ENCODE measurements around the gene GFM1. TPM values are rescaled to one million over a fixed set of nuclear protein-coding genes. Genes with fewer than 3 reads are reported as not detected.

The GFM1 gene
- total RNA-seq, 3 donors from 2014 or later (not counting 1 experiment from before 2014, with no cell fraction given): 38.4 to 55.5 (median 50.4) TPM

DNA sequence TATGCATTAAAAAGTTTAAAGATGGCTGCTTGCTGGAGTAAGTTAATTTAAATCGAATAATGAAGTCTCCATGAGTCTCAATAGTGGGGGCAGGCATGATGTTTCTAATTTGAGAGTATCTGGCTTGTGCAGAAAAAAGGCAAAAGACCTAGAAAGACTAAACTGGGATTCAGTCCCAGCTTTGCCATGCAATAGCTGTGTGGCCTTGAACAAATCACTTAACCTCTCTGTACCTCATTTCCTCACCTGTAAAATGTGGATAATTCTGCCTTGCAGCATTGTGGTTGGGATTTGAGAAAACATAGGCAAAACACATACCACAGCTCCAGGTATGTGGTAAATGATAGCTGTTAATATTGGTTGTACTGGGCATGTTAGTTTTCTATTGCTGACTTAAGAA is 19.5 kb downstream of the GFM1 start:
- Mint-ChIP-seq H3K9me3 (no peaks in the 10 kb centered on the region), H3K27ac (no peak overlapping the region), H3K27me3 (ENCODE audit: low read depth in 2 of 2) (no peaks in the 10 kb centered on the region), H3K36me3 (peaks cover 12% of the 10 kb centered on the region), H3K4me1 (peaks cover 0 to 10% of the 10 kb centered on the region in 2 donors), H3K4me3 (no peak overlapping the region)
- no peak overlapping the region for H3K4me3 ChIP-seq (ENCODE audit: low read length)
- H3K36me3 ChIP-seq (ENCODE audit: control insufficient read depth, insufficient read depth, low read length): peaks cover 84% of the 10 kb centered on the region
- no peaks in the 10 kb centered on the region for H3K27me3 ChIP-seq (ENCODE audit: control insufficient read depth, insufficient read depth, low read length)
- intact Hi-C loops (cut with micrococcal nuclease): no loop called here
- no peak for ATAC-seq
- TF ChIP-seq, protein P1, sequence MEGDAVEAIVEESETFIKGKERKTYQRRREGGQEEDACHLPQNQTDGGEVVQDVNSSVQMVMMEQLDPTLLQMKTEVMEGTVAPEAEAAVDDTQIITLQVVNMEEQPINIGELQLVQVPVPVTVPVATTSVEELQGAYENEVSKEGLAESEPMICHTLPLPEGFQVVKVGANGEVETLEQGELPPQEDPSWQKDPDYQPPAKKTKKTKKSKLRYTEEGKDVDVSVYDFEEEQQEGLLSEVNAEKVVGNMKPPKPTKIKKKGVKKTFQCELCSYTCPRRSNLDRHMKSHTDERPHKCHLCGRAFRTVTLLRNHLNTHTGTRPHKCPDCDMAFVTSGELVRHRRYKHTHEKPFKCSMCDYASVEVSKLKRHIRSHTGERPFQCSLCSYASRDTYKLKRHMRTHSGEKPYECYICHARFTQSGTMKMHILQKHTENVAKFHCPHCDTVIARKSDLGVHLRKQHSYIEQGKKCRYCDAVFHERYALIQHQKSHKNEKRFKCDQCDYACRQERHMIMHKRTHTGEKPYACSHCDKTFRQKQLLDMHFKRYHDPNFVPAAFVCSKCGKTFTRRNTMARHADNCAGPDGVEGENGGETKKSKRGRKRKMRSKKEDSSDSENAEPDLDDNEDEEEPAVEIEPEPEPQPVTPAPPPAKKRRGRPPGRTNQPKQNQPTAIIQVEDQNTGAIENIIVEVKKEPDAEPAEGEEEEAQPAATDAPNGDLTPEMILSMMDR (IDR thresholded peaks at IDR 0.05): no peak
- no peaks in the 10 kb centered on the region for H3K4me1 ChIP-seq (ENCODE audit: control insufficient read depth, insufficient read depth, low read length)
- 100% methylated on average over 1 of the region's 1 CpG for WGBS (ENCODE audit: insufficient coverage)
- H3K9me3 ChIP-seq (ENCODE audit: control insufficient read depth, insufficient read depth, low read length): no peaks in the 10 kb centered on the region
- DNase-seq: no peak
- H3K27ac ChIP-seq (ENCODE audit: low read length): no peak overlapping the region

DNA sequence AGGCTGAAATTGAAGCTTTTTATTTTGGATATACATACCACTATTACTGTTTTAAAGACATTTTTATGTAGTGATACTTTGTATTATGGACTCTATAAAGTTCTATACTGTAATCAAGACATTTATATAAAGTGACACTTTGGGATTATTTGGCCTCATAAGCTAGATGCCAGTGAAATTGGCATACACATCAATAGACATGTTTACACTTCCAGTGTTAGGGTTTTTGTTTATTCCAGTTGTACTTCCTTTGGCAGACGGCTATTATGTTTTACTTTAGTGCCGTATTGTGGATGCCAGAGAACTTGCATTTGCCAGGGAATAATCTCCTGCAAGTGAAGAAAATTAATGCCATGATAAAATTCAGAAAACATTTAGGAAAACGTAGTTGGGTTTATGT is 22.1 kb downstream of the GFM1 start:
- intact Hi-C loops (cut with micrococcal nuclease): no loop called here
- TF ChIP-seq, protein P1 (IDR thresholded peaks at IDR 0.05): no peak
- Histone ChIP-seq H3K27ac (ENCODE audit: low read length) (no peak overlapping the region), H3K9me3 (ENCODE audit: control insufficient read depth, insufficient read depth, low read length) (no peaks in the 10 kb centered on the region), H3K36me3 (ENCODE audit: control insufficient read depth, insufficient read depth, low read length) (peaks cover 75% of the 10 kb centered on the region), H3K4me1 (ENCODE audit: control insufficient read depth, insufficient read depth, low read length) (no peaks in the 10 kb centered on the region), H3K4me3 (ENCODE audit: low read length) (no peak overlapping the region), H3K27me3 (ENCODE audit: control insufficient read depth, insufficient read depth, low read length) (no peaks in the 10 kb centered on the region)
- WGBS (ENCODE audit: insufficient coverage): 94% methylated on average over 2 of the region's 3 CpGs
- H3K4me3 Mint-ChIP-seq: no peak overlapping the region
- peaks cover 6 to 11% of the 10 kb centered on the region in 2 donors for H3K4me1 Mint-ChIP-seq
- no peaks in the 10 kb centered on the region for H3K9me3 Mint-ChIP-seq
- no peak for ATAC-seq
- peaks cover 16% of the 10 kb centered on the region for H3K36me3 Mint-ChIP-seq
- no peak for DNase-seq
- no peak overlapping the region for H3K27ac Mint-ChIP-seq
- H3K27me3 Mint-ChIP-seq (ENCODE audit: low read depth in 2 of 2): no peaks in the 10 kb centered on the region

DNA sequence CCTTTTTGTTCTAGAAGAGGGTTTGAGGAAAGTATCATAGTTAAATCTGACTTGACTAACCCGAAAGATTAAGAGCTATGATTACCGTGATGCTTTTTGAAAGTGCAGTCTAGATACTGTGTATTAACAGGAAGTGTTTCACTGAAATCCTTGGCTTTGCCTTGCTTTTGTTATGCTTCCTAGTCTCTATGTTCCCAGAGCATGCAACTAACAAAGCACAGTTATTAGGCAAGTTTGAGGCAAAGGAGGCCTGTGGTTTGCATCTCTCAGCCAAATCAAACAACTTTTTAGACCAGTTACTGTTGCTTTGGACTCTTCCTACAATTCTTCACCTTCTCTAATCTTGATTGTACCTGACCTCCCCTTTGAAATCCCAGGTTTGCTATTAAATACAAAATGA is 24.2 kb downstream of the GFM1 start:
- no peaks in the 10 kb centered on the region for H3K27me3 ChIP-seq (ENCODE audit: control insufficient read depth, insufficient read depth, low read length)
- Mint-ChIP-seq H3K4me3 (no peak overlapping the region), H3K27me3 (ENCODE audit: low read depth in 2 of 2) (no peaks in the 10 kb centered on the region), H3K36me3 (peaks cover 16% of the 10 kb centered on the region), H3K27ac (no peak overlapping the region), H3K4me1 (peaks cover 21 to 28% of the 10 kb centered on the region in 2 donors), H3K9me3 (no peaks in the 10 kb centered on the region)
- H3K27ac ChIP-seq (ENCODE audit: low read length): no peak overlapping the region
- TF ChIP-seq, protein P1 (IDR thresholded peaks at IDR 0.05): no peak
- H3K4me1 ChIP-seq (ENCODE audit: control insufficient read depth, insufficient read depth, low read length): peaks cover 12% of the 10 kb centered on the region
- WGBS (ENCODE audit: insufficient coverage): 96% methylated on average over 2 of the region's 2 CpGs
- no peaks in the 10 kb centered on the region for H3K9me3 ChIP-seq (ENCODE audit: control insufficient read depth, insufficient read depth, low read length)
- no peak overlapping the region for H3K4me3 ChIP-seq (ENCODE audit: low read length)
- intact Hi-C loops (cut with micrococcal nuclease): no loop called here
- DNase-seq: no peak
- peaks cover 58% of the 10 kb centered on the region for H3K36me3 ChIP-seq (ENCODE audit: control insufficient read depth, insufficient read depth, low read length)
- no peak for ATAC-seq

DNA sequence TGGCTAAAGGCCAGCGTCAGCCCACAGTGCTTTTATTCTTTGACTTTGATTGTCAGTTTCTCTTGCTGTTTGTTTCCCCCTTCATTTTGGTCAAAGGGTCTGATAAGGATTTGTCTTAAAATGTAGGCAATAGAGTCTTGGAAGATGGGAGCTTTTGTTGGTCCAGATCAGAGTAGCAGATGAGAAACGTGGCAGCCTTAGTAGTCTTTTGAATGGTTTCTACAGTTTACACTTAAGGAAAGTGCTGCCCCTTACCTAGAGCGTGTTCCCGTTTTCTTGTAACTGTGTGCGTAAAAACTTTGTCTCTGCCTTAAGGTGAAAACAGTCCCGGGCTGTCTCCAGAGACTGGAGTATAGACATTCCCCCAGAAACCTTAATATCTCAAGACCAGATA is 27.5 kb downstream of the GFM1 start:
- peak in 1 of 2 donors; percentile 19 for DNase-seq
- Histone ChIP-seq H3K36me3 (ENCODE audit: control insufficient read depth, insufficient read depth, low read length) (peaks cover 28% of the 10 kb centered on the region), H3K9me3 (ENCODE audit: control insufficient read depth, insufficient read depth, low read length) (no peaks in the 10 kb centered on the region), H3K4me1 (ENCODE audit: control insufficient read depth, insufficient read depth, low read length) (peaks cover 12% of the 10 kb centered on the region), H3K27me3 (ENCODE audit: control insufficient read depth, insufficient read depth, low read length) (no peaks in the 10 kb centered on the region), H3K4me3 (ENCODE audit: low read length) (peak overlapping the region; percentile 55), H3K27ac (ENCODE audit: low read length) (peak overlapping the region; percentile 60)
- intact Hi-C loops (cut with micrococcal nuclease): no loop called here
- TF ChIP-seq, protein P1 (IDR thresholded peaks at IDR 0.05): no peak
- H3K27ac Mint-ChIP-seq: peak overlapping the region; percentile 77 to 94
- H3K4me3 Mint-ChIP-seq: peak overlapping the region; percentile 84
- WGBS (ENCODE audit: insufficient coverage): 16% methylated on average over 5 of the region's 6 CpGs
- H3K27me3 Mint-ChIP-seq (ENCODE audit: low read depth in 2 of 2): no peaks in the 10 kb centered on the region
- no peaks in the 10 kb centered on the region for H3K9me3 Mint-ChIP-seq
- peaks cover 9% of the 10 kb centered on the region for H3K36me3 Mint-ChIP-seq
- peak in 1 of 3 donors; percentile 28 for ATAC-seq
- H3K4me1 Mint-ChIP-seq: peaks cover 21 to 23% of the 10 kb centered on the region in 2 donors
